HL-60 (cell line): Measurements from ENCODE around the gene NPTXR.

Experiments
- DNase-seq, 2 experiments: peaks; one replicate each; pipeline ENCODE4 v3.0.0-alpha.2; 2010 to 2020; ENCODE audit warnings: low read depth in 1 of 2, low spot score in 1 of 2
- H3K27ac ChIP-seq: fragments of 250-450 bp; sonication (Bioruptor Pico); replicated peaks from 2 replicates; pipeline ENCODE4 v1.5.1; 2020; ENCODE audit warnings: mild to moderate bottlenecking, moderate library complexity
- H3K27me3 ChIP-seq: fragments of 250-450 bp; sonication (Bioruptor Pico); 2 replicates; pipeline ENCODE4 v1.5.1; 2021; ENCODE audit warnings: mild to moderate bottlenecking, moderate library complexity; ENCODE audit not compliant: insufficient read depth, poor library complexity, severe bottlenecking
- H3K4me3 ChIP-seq: replicated peaks from 2 replicates; pipeline ENCODE4 v1.5.1; 2011; ENCODE audit warnings: mild to moderate bottlenecking, control low read depth, low read length; ENCODE audit not compliant: insufficient read depth
- GABPA ChIP-seq: IDR thresholded peaks from 2 replicates; pipeline ENCODE4 v1.6.1; 2012; ENCODE audit warnings: low read depth
- POLR2AphosphoS5 ChIP-seq: IDR thresholded peaks from 2 replicates; pipeline ENCODE4 v1.6.1; 2012; ENCODE audit warnings: low read depth
- SPI1 ChIP-seq: IDR thresholded peaks from 2 replicates; pipeline ENCODE4 v1.6.1; 2012; ENCODE audit warnings: low read depth, mild to moderate bottlenecking, borderline replicate concordance
- TF ChIP-seq, protein P1 (sequence below): IDR thresholded peaks from one replicate; pipeline ENCODE4 v1.5.1; 2011; ENCODE audit warnings: low read length, control low read depth, inconsistent platforms; ENCODE audit not compliant: insufficient read depth
- TF ChIP-seq, protein P2 (sequence below): IDR thresholded peaks from 2 replicates; pipeline ENCODE4 v1.6.1; 2012; ENCODE audit warnings: low read depth; ENCODE audit not compliant: insufficient replicate concordance

The NPTXR gene

DNA sequence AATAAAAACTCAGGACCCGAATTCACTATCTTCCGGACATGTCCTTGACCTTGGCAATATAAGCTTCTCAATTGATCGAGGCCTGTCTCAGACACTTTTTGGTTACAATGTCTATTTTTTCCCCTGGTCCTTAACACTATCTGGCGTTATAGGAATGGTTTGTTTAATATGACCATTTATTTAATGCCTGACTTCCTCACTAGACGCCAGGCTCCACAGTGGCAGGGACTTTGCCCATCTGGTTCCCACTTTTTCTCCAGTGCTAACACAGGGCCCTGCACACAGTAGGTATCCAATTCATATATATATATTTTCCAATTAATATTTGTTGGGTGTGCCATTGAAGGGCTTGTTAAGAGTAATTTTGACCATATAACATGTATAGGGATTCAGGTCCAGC is 36.1 kb upstream of the NPTXR start:
- no peak for DNase-seq
- H3K27me3 ChIP-seq = peaks cover 7% of the 10 kb centered on the region
- no peak overlapping the region for H3K4me3 ChIP-seq
- no peak overlapping the region for H3K27ac ChIP-seq
- TF ChIP-seq, protein P1, sequence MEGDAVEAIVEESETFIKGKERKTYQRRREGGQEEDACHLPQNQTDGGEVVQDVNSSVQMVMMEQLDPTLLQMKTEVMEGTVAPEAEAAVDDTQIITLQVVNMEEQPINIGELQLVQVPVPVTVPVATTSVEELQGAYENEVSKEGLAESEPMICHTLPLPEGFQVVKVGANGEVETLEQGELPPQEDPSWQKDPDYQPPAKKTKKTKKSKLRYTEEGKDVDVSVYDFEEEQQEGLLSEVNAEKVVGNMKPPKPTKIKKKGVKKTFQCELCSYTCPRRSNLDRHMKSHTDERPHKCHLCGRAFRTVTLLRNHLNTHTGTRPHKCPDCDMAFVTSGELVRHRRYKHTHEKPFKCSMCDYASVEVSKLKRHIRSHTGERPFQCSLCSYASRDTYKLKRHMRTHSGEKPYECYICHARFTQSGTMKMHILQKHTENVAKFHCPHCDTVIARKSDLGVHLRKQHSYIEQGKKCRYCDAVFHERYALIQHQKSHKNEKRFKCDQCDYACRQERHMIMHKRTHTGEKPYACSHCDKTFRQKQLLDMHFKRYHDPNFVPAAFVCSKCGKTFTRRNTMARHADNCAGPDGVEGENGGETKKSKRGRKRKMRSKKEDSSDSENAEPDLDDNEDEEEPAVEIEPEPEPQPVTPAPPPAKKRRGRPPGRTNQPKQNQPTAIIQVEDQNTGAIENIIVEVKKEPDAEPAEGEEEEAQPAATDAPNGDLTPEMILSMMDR = no peak
- TF ChIP-seq, protein P2, sequence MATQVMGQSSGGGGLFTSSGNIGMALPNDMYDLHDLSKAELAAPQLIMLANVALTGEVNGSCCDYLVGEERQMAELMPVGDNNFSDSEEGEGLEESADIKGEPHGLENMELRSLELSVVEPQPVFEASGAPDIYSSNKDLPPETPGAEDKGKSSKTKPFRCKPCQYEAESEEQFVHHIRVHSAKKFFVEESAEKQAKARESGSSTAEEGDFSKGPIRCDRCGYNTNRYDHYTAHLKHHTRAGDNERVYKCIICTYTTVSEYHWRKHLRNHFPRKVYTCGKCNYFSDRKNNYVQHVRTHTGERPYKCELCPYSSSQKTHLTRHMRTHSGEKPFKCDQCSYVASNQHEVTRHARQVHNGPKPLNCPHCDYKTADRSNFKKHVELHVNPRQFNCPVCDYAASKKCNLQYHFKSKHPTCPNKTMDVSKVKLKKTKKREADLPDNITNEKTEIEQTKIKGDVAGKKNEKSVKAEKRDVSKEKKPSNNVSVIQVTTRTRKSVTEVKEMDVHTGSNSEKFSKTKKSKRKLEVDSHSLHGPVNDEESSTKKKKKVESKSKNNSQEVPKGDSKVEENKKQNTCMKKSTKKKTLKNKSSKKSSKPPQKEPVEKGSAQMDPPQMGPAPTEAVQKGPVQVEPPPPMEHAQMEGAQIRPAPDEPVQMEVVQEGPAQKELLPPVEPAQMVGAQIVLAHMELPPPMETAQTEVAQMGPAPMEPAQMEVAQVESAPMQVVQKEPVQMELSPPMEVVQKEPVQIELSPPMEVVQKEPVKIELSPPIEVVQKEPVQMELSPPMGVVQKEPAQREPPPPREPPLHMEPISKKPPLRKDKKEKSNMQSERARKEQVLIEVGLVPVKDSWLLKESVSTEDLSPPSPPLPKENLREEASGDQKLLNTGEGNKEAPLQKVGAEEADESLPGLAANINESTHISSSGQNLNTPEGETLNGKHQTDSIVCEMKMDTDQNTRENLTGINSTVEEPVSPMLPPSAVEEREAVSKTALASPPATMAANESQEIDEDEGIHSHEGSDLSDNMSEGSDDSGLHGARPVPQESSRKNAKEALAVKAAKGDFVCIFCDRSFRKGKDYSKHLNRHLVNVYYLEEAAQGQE = no peak
- no peak for TF ChIP-seq POLR2AphosphoS5
- TF ChIP-seq GABPA = no peak
- no peak for TF ChIP-seq SPI1

DNA sequence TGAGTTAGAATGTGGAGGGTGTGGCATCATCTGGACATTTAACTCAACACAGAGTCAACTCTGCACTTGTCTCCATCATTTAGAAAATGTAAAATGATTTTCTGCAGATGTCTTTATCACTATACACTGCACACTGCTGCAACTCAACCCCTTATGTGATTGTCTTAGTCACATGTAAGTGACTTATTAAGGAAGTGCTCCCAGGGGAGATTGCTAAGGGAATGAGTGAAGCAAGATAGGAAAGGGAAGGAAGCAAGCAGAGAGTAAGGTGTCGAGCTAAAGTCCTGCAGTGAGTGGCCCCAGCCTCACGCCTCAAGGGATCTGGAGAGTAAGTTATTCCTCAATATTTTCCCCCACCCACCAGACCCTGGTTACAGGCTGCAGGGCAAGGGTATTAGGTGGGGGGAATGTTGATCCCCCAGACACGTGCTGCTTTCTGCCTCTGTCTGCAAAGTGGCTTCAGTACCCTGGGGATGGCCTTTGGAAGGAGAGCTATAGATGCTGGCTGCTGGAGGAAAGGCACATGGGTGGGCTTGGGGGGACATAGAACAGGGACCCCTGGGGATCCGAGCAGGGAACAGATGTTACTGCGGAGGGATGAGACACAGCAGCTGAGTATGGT is 35.4 kb upstream of the NPTXR start:
- H3K27me3 ChIP-seq = peaks cover 7% of the 10 kb centered on the region
- H3K27ac ChIP-seq = no peak overlapping the region
- TF ChIP-seq, protein P2 = no peak
- TF ChIP-seq SPI1 (no peak), POLR2AphosphoS5 (no peak), GABPA (no peak)
- TF ChIP-seq, protein P1 = no peak
- DNase-seq = peak in 1 of 2 experiments; percentile 47
- no peak overlapping the region for H3K4me3 ChIP-seq

DNA sequence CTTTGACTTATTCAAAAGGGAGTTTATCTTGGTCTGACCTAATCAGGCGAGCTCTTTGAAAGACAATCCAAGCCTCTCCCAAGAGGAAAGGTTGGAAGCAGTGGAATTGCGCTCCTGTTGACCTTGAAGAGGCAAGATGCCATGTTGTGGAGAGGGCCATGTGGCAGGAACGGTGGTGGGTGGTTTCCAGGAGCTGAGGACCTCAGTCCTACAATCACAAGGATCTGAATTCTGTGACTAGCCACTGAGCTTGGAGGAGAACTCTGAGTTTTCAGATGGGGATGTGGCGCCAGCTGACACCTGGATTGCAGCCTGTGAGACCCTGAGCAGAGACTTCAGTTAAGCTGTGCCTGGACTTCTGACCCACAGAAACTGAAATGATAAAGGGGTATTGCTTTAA is 34.2 kb upstream of the NPTXR start:
- TF ChIP-seq, protein P2 = no peak
- no peak for TF ChIP-seq GABPA
- no peak for TF ChIP-seq POLR2AphosphoS5
- TF ChIP-seq, protein P1 = no peak
- TF ChIP-seq SPI1 = no peak
- H3K27ac ChIP-seq = no peak overlapping the region
- peaks cover 11% of the 10 kb centered on the region for H3K27me3 ChIP-seq
- H3K4me3 ChIP-seq = no peak overlapping the region
- DNase-seq = no peak
